ENCODE measurements around the gene MYH14. TPM values are rescaled to one million over a fixed set of nuclear protein-coding genes. Genes with fewer than 3 reads are reported as not detected.

MYH14 gene
- total and polyA plus RNA-seq, 9 of the 15 experiments (the other 6 are each of a cell fraction or from before 2014, with no cell fraction given) = 0.04 to 0.86 (median 0.19) TPM; not detected in 2

- TF ChIP-seq ZBTB40 (IDR thresholded peaks at IDR 0.05) (peak; percentile 19; the same call in 1 of the 2 replicates), ZBTB40 (CRISPR knock-in tag; IDR thresholded peaks at IDR 0.05) (no peak), ARID1B (IDR thresholded peaks at IDR 0.05) (0 out of 2 replicates have a peak, but pooled peaks have one; percentile 27), KDM2B (CRISPR knock-in tag; IDR thresholded peaks at IDR 0.05) (no peak), ATF3 (IDR thresholded peaks at IDR 0.05) (no peak), ATF3 (CRISPR knock-in tag; conservative IDR thresholded peaks at IDR 0.05) (no peak), KLF6 (CRISPR knock-in tag; IDR thresholded peaks at IDR 0.05; ENCODE audit: borderline replicate concordance) (no peak), ZNF324 (CRISPR knock-in tag; IDR thresholded peaks at IDR 0.05) (no peak), ZNF23 (CRISPR knock-in tag; IDR thresholded peaks at IDR 0.05) (no peak), GTF2A2 (tag; IDR thresholded peaks at IDR 0.05) (no peak), ZNF766 (CRISPR knock-in tag; conservative IDR thresholded peaks at IDR 0.05) (no peak), SPI1 (IDR thresholded peaks at IDR 0.05; ENCODE audit: borderline replicate concordance, low read depth, low read length) (peak; percentile 66; the same call in 1 of the 2 replicates), BRF2 (IDR thresholded peaks at IDR 0.05; ENCODE audit: borderline replicate concordance, insufficient read depth, insufficient read length) (no peak), RBM39 (optimal IDR thresholded peaks at IDR 0.05; ENCODE audit: low read depth, low read length) (no peak), JUNB (CRISPR knock-in tag; conservative IDR thresholded peaks at IDR 0.05) (no peak), THAP7 (CRISPR knock-in tag; IDR thresholded peaks at IDR 0.05) (no peak), ZC3H8 (IDR thresholded peaks at IDR 0.05) (no peak)
Observed at GRCh38 chr19:50332244-50333038, 129.0 kb downstream of the MYH14 start (continued).

Data from K562 (cell line).